NCI-H82 treated with DMSO at 0.1 percent for 48 hours (cell line): ENCODE results near the gene NRL.
"Not testable (repeated sequence)": the region's sequence is repeated elsewhere in the genome, so short reads cannot be mapped to it uniquely, and the experiment has no call there.

ENCODE experiments used
- DNase-seq: peaks from one replicate; lab custom pipeline; 2025; ENCODE audit not compliant: unreplicated experiment; lab: John Stamatoyannopoulos, UW

NRL gene

GRCh38 chr14:24054646-24055045 lies 60.1 kb downstream of the NRL start:
- DNase-seq: no peak

GRCh38 chr14:24054324-24054641 lies 60.5 kb downstream of the NRL start:
- DNase-seq: no peak

GRCh38 chr14:24053548-24054323 lies 61.0 kb downstream of the NRL start:
- DNase-seq: no peak

- no peak for DNase-seq
Measured at GRCh38 chr14:24052656-24053547, 61.8 kb downstream of the NRL start.

- DNase-seq: peak; percentile 4
Measured at GRCh38 chr14:24051789-24052655, 62.7 kb downstream of the NRL start, which contains the start of gene CARMIL3. TSS of gene CARMIL3 (plus strand) at chr14:24052009. CDS start at chr14:24052154, 145 bp downstream.

- no peak for DNase-seq
Measured at GRCh38 chr14:24051176-24051788, 63.5 kb downstream of the NRL start.

GRCh38 chr14:24050753-24051152 lies 64.0 kb downstream of the NRL start:
- not testable (repeated sequence) for DNase-seq

GRCh38 chr14:24049002-24049401 lies 65.7 kb downstream of the NRL start:
- not testable (repeated sequence) for DNase-seq

- DNase-seq: no peak
Measured at GRCh38 chr14:24042746-24043145, 72.0 kb downstream of the NRL start.

- DNase-seq: no peak
Measured at GRCh38 chr14:24040692-24041091, 74.1 kb downstream of the NRL start.

- no peak for DNase-seq
Measured at GRCh38 chr14:24038686-24039085, 76.1 kb downstream of the NRL start.

- no peak for DNase-seq
Measured at GRCh38 chr14:24037658-24038037, 77.1 kb downstream of the NRL start.

- DNase-seq: not testable (repeated sequence)
Measured at GRCh38 chr14:24036963-24037657, 77.6 kb downstream of the NRL start.

GRCh38 chr14:24036169-24036962 lies 78.4 kb downstream of the NRL start:
- DNase-seq: peak; percentile 71

- not testable (repeated sequence) for DNase-seq
Measured at GRCh38 chr14:24035769-24036168, 79.0 kb downstream of the NRL start.

GRCh38 chr14:24032727-24033418 lies 81.9 kb downstream of the NRL start:
- no peak for DNase-seq

- not testable (repeated sequence) for DNase-seq
Measured at GRCh38 chr14:24031331-24031730, 83.4 kb downstream of the NRL start.

GRCh38 chr14:24029687-24030086 lies 85.1 kb downstream of the NRL start:
- DNase-seq: not testable (repeated sequence)
